Ammon's horn (tissue), 1 donor: ENCODE data around the gene DNAJC19.
"Not testable (repeated sequence)": the region's sequence is repeated elsewhere in the genome, so short reads cannot be mapped to it uniquely, and the experiment has no call there.

Source experiments
- DNase-seq: peaks from one replicate; pipeline ENCODE4 v3.0.0-alpha.2; 2016; ENCODE audit warnings: low spot score

Gene DNAJC19

GRCh38 chr3:180989291-180990163 lies at the start of gene DNAJC19:
TSS of gene DNAJC19 (minus strand) at chr3:180989736. CDS start at chr3:180989602, 134 bp downstream.
- DNase-seq = peak; percentile 97

- no peak for DNase-seq
Observed at GRCh38 chr3:181030948-181031347, 41.4 kb upstream of the DNAJC19 start.

GRCh38 chr3:181025204-181025603 lies 35.7 kb upstream of the DNAJC19 start:
- DNase-seq = no peak

- DNase-seq = no peak
Observed at GRCh38 chr3:181017690-181018089, 28.2 kb upstream of the DNAJC19 start.

- no peak for DNase-seq
Observed at GRCh38 chr3:181009225-181009624, 19.7 kb upstream of the DNAJC19 start.

GRCh38 chr3:181008796-181009195 lies 19.3 kb upstream of the DNAJC19 start:
- DNase-seq = no peak

GRCh38 chr3:181007262-181007661 lies 17.7 kb upstream of the DNAJC19 start:
- DNase-seq = no peak

- no peak for DNase-seq
Observed at GRCh38 chr3:181006541-181006940, 17.0 kb upstream of the DNAJC19 start.

- not testable (repeated sequence) for DNase-seq
Observed at GRCh38 chr3:181003469-181003868, 13.9 kb upstream of the DNAJC19 start.

- not testable (repeated sequence) for DNase-seq
Observed at GRCh38 chr3:181002331-181002730, 12.8 kb upstream of the DNAJC19 start.

GRCh38 chr3:180996415-180996932 lies 6.9 kb upstream of the DNAJC19 start:
- no peak for DNase-seq

GRCh38 chr3:180990505-180990904 lies 969 bp upstream of the DNAJC19 start:
- DNase-seq = no peak

- DNase-seq = no peak
Observed at GRCh38 chr3:180987344-180987743, 2.2 kb downstream of the DNAJC19 start.

GRCh38 chr3:180986366-180986765 lies 3.2 kb downstream of the DNAJC19 start:
- DNase-seq = not testable (repeated sequence)

- no peak for DNase-seq
Observed at GRCh38 chr3:180983136-180983535, 6.4 kb downstream of the DNAJC19 start.

GRCh38 chr3:180981912-180982311 lies 7.6 kb downstream of the DNAJC19 start:
- DNase-seq = no peak

GRCh38 chr3:180980611-180981010 lies 8.9 kb downstream of the DNAJC19 start:
- no peak for DNase-seq

- no peak for DNase-seq
Observed at GRCh38 chr3:180979961-180980360, 9.6 kb downstream of the DNAJC19 start.

GRCh38 chr3:180977498-180977897 lies 12.0 kb downstream of the DNAJC19 start:
- DNase-seq = no peak

GRCh38 chr3:180974286-180974685 lies 15.2 kb downstream of the DNAJC19 start:
- no peak for DNase-seq

- no peak for DNase-seq
Observed at GRCh38 chr3:180973543-180973942, 16.0 kb downstream of the DNAJC19 start.

- no peak for DNase-seq
Observed at GRCh38 chr3:180970931-180971330, 18.6 kb downstream of the DNAJC19 start.

- peak; percentile 25 for DNase-seq
Observed at GRCh38 chr3:180962530-180962929, 27.0 kb downstream of the DNAJC19 start.

GRCh38 chr3:180961552-180961951 lies 28.0 kb downstream of the DNAJC19 start:
- DNase-seq = no peak
